HCT116 (cell line): ENCODE results near the gene PLA1A. TPM values are rescaled to one million over a fixed set of nuclear protein-coding genes. Genes with fewer than 3 reads are reported as not detected.

ENCODE experiments used
- total RNA-seq: library from RNA; stranded (reverse); gene quantifications from one replicate; pipeline ENCODE4 v1.2.1, GENCODE V29; 2021; ENCODE audit not compliant: unreplicated experiment

Gene PLA1A
- total RNA-seq, 1 experiment from 2014 or later = not detected

Other genes starting within 250 kb of the PLA1A start
- gene TMEM39A, start 134.3 kb upstream of the PLA1A start, total RNA-seq = 40.2 TPM
- 13.8 TPM for gene POGLUT1, start 128.9 kb upstream of the PLA1A start, total RNA-seq
- gene TIMMDC1, start 99.3 kb upstream of the PLA1A start, total RNA-seq = 121 TPM
- gene CD80, start 38.3 kb upstream of the PLA1A start, total RNA-seq = not detected
- gene ADPRH, start 18.4 kb upstream of the PLA1A start, total RNA-seq = 1.5 TPM
- 1.6 TPM for gene POPDC2, start 62.7 kb downstream of the PLA1A start, total RNA-seq
- 51.6 TPM for gene COX17, start 79.5 kb downstream of the PLA1A start, total RNA-seq
- 0.96 TPM for gene CFAP91, start 105.1 kb downstream of the PLA1A start, total RNA-seq
- 0.07 TPM for gene NR1I2, start 184.2 kb downstream of the PLA1A start, total RNA-seq